Activated CD8-positive, alpha-beta T cell treated with anti-CD3 and anti-CD28 coated beads for 36 hours (primary cell): ENCODE data around the gene PEAK1. TPM values are rescaled to one million over a fixed set of nuclear protein-coding genes. Genes with fewer than 3 reads are reported as not detected.

Experiments used
- ATAC-seq: fragments of 200-7000 bp; cut with Tn5 transposase; one replicate; pipeline ENCODE4 v1.10.0; 2021; ENCODE audit warnings: mild to moderate bottlenecking, moderate library complexity
- CTCF ChIA-PET: fragments of 350-600 bp; sonication (Branson Sonifier 250); formaldehyde crosslinking; loops from one replicate; lab custom pipeline; 2021; ENCODE audit warnings: antibody characterized with exemption; lab: Charles Lee
- POLR2A ChIA-PET: fragments of 350-600 bp; sonication (Branson Sonifier 250); formaldehyde crosslinking; loops from one replicate; lab custom pipeline; 2021; ENCODE audit warnings: antibody characterized with exemption; lab: Charles Lee
- DNase-seq: peaks from one replicate; pipeline ENCODE4 v3.0.0-alpha.2; 2020
- H3K27ac Mint-ChIP-seq: one replicate; pipeline ENCODE4 v1.8.0; 2021; ENCODE audit warnings: mild to moderate bottlenecking, mixed read lengths
- H3K27me3 Mint-ChIP-seq: one replicate; pipeline ENCODE4 v1.8.0; 2021; ENCODE audit warnings: mixed read lengths
- H3K36me3 Mint-ChIP-seq: one replicate; pipeline ENCODE4 v1.8.0; 2021; ENCODE audit warnings: low read depth, mixed read lengths
- H3K4me1 Mint-ChIP-seq: one replicate; pipeline ENCODE4 v1.8.0; 2021; ENCODE audit warnings: low read depth, mixed read lengths
- H3K4me3 Mint-ChIP-seq: one replicate; pipeline ENCODE4 v1.8.0; 2021; ENCODE audit warnings: mild to moderate bottlenecking, moderate library complexity, mixed read lengths
- H3K9me3 Mint-ChIP-seq: one replicate; pipeline ENCODE4 v1.8.0; 2021; ENCODE audit warnings: mixed read lengths
- CTCF ChIP-seq: fragments of 200-600 bp; IDR thresholded peaks from one replicate; pipeline ENCODE4 v1.8.0; 2022; ENCODE audit warnings: antibody characterized with exemption, mild to moderate bottlenecking
- intact Hi-C: fragments of 100-400 bp; cut with micrococcal nuclease; formaldehyde crosslinking; loops from one replicate; pipeline ENCODE4 v1.10.0; 2022
- total RNA-seq, 2 experiments: library from RNA; stranded (reverse); gene quantifications; one replicate each; pipeline ENCODE4 v1.2.3, GENCODE V29; 2021

Gene PEAK1
- total RNA-seq, 2 experiments from 2014 or later = 32.1 to 36.1 TPM

- intact Hi-C loops = no loop called here
- Mint-ChIP-seq H3K27me3 (no peaks in the 10 kb centered on the region), H3K27ac (no peak overlapping the region), H3K4me3 (no peak overlapping the region), H3K36me3 (peaks cover 8% of the 10 kb centered on the region), H3K9me3 (no peaks in the 10 kb centered on the region), H3K4me1 (peaks cover 10% of the 10 kb centered on the region)
- no peak for ATAC-seq
- TF ChIP-seq CTCF = no peak
- CTCF ChIA-PET = no interaction called here
- DNase-seq = no peak
- POLR2A ChIA-PET = no interaction called here
These were observed 200.1 kb downstream of the PEAK1 start for GRCh38 chr15:77219841-77220240.

- H3K36me3 Mint-ChIP-seq = peaks cover 8% of the 10 kb centered on the region
- intact Hi-C loops = no loop called here
- TF ChIP-seq CTCF = no peak
- H3K4me3 Mint-ChIP-seq = no peak overlapping the region
- ChIA-PET POLR2A (interaction anchor here (0.6 kb wide), 1 partner anchor 104 kb away, joined by 3 read pairs; no protein-coding TSS in a partner anchor), CTCF (no interaction called here)
- DNase-seq (no peak), ATAC-seq (no peak)
- H3K9me3 Mint-ChIP-seq = peaks cover 6% of the 10 kb centered on the region
- H3K27me3 Mint-ChIP-seq = no peaks in the 10 kb centered on the region
- H3K4me1 Mint-ChIP-seq = peaks cover 6% of the 10 kb centered on the region
- no peak overlapping the region for H3K27ac Mint-ChIP-seq
These were observed 210.7 kb downstream of the PEAK1 start for GRCh38 chr15:77209221-77209620.

GRCh38 chr15:77208241-77208640 lies 211.7 kb downstream of the PEAK1 start:
- H3K4me3 Mint-ChIP-seq = no peak overlapping the region
- H3K4me1 Mint-ChIP-seq = peaks cover 6% of the 10 kb centered on the region
- peaks cover 6% of the 10 kb centered on the region for H3K9me3 Mint-ChIP-seq
- intact Hi-C loops = no loop called here
- H3K36me3 Mint-ChIP-seq = peaks cover 8% of the 10 kb centered on the region
- no peak for ATAC-seq
- ChIA-PET CTCF (no interaction called here), POLR2A (no interaction called here)
- H3K27ac Mint-ChIP-seq = no peak overlapping the region
- H3K27me3 Mint-ChIP-seq = no peaks in the 10 kb centered on the region
- no peak for TF ChIP-seq CTCF
- no peak for DNase-seq

- POLR2A ChIA-PET = no interaction called here
- Mint-ChIP-seq H3K4me1 (no peaks in the 10 kb centered on the region), H3K9me3 (peaks cover 17% of the 10 kb centered on the region), H3K36me3 (peaks cover 15% of the 10 kb centered on the region), H3K27ac (no peak overlapping the region), H3K4me3 (no peak overlapping the region), H3K27me3 (no peaks in the 10 kb centered on the region)
- no peak for DNase-seq
- ATAC-seq = no peak
- intact Hi-C loops = no loop called here
- CTCF ChIA-PET = no interaction called here
- TF ChIP-seq CTCF = no peak
These were observed 218.2 kb downstream of the PEAK1 start for GRCh38 chr15:77201665-77202064.

- CTCF ChIA-PET = interaction anchor here (1.7 kb wide), 1 partner anchor 10 kb away, joined by 5 read pairs; no protein-coding TSS in a partner anchor
- Mint-ChIP-seq H3K27me3 (no peaks in the 10 kb centered on the region), H3K4me1 (no peaks in the 10 kb centered on the region), H3K27ac (no peak overlapping the region), H3K4me3 (no peak overlapping the region), H3K36me3 (peaks cover 15% of the 10 kb centered on the region), H3K9me3 (peaks cover 17% of the 10 kb centered on the region)
- no peak for TF ChIP-seq CTCF
- DNase-seq (no peak), ATAC-seq (no peak)
- POLR2A ChIA-PET = no interaction called here
- intact Hi-C loops = no loop called here
These were observed 223.5 kb downstream of the PEAK1 start for GRCh38 chr15:77196381-77196780.
